Gastrocnemius medialis (tissue), 4 donors: ENCODE data around the gene ZNF716. TPM values are rescaled to one million over a fixed set of nuclear protein-coding genes. Genes with fewer than 3 reads are reported as not detected.

Experiments used
- ATAC-seq, 2 donors: fragments of 150-250 bp; one replicate each; pipeline ENCODE4 v1.9.1; 2016
- DNase-seq, 2 donors: peaks; one replicate each; pipeline ENCODE4 v3.0.0-alpha.2; 2019
- H3K27ac ChIP-seq, 4 donors: fragments of 200-600 bp; sonication (generic); 1 replicate in 1 of 4; 2 replicates in 3 of 4; pipeline ENCODE4 v1.5.1; 2016 to 2018; ENCODE audit warnings: mild to moderate bottlenecking in 2 of 4, moderate library complexity in 1 of 4
- H3K27me3 ChIP-seq, 3 donors: fragments of 200-600 bp; sonication (generic) in 2 of 3; 1 replicate in 1 of 3; 2 replicates in 2 of 3; pipeline versions ENCODE4 v1.5.1 to v1.6.0; 2016 to 2019; ENCODE audit warnings: mild to moderate bottlenecking in 1 of 3, moderate library complexity in 1 of 3
- H3K36me3 ChIP-seq, 2 donors: fragments of 200-600 bp; sonication (generic) in 1 of 2; one replicate each; pipeline ENCODE4 v1.5.1; 2017 to 2018
- H3K4me1 ChIP-seq, 2 donors: fragments of 200-600 bp; sonication (generic) in 1 of 2; one replicate each; pipeline ENCODE4 v1.5.1; 2016 to 2017; ENCODE audit warnings: mild to moderate bottlenecking in 2 of 2
- H3K4me3 ChIP-seq, 4 donors: fragments of 200-600 bp; sonication (generic) in 3 of 4; 1 replicate in 1 of 4; 2 replicates in 3 of 4; pipeline ENCODE4 v1.5.1; 2016 to 2019; ENCODE audit warnings: mild to moderate bottlenecking in 2 of 4
- H3K9me3 ChIP-seq, 3 donors: fragments of 200-600 bp; sonication (generic) in 2 of 3; 1 replicate in 1 of 3; 2 replicates in 2 of 3; pipeline ENCODE4 v1.5.1; 2016 to 2019
- CTCF ChIP-seq, 5 experiments: fragments of 450-650 bp in 3 of 5; fragments of 200-600 bp in 2 of 5; sonication (generic) in 2 of 5; IDR thresholded peaks in 4 of 5; conservative IDR thresholded peaks in 1 of 5; 1 replicate in 4 of 5; 2 replicates in 1 of 5; pipeline ENCODE4 v1.5.1; 2016 to 2019; ENCODE audit warnings: antibody characterized with exemption in 5 of 5, mild to moderate bottlenecking in 3 of 5, moderate library complexity in 3 of 5
- POLR2A ChIP-seq, 2 donors: fragments of 450-650 bp; IDR thresholded peaks; one replicate each; pipeline ENCODE4 v1.6.1; 2017; ENCODE audit warnings: antibody characterized with exemption in 2 of 2, mild to moderate bottlenecking in 2 of 2, moderate library complexity in 2 of 2
- in situ Hi-C, 4 donors: fragments of 200-750 bp; cut with MboI; loops; one replicate each; pipeline versions ENCODE4 v1.15.0 to v1.8.0; 2017; ENCODE audit warnings: low sequenced_read_pairs in 4 of 4
- intact Hi-C: fragments of 100-400 bp; cut with DNase I; formaldehyde crosslinking; loops from one replicate; pipeline ENCODE4 v1.15.1; 2023; ENCODE audit warnings: low total_unique reads
- total RNA-seq, 4 donors: library from RNA; depleted of rRNA; stranded (reverse); fragments of >200 nt; gene quantifications; one replicate each; pipeline versions ENCODE4 v1.1.0 to v1.2.3, GENCODE V29; 2016

The ZNF716 gene
- total RNA-seq, 4 donors from 2014 or later, result not detected

GRCh38 chr7:57427146-57427545 lies 22.8 kb upstream of the ZNF716 start:
- TF ChIP-seq CTCF (IDR thresholded peaks at IDR 0.05 in 4 of 5, conservative IDR thresholded peaks at IDR 0.05 in 1 of 5) (no peak), POLR2A (IDR thresholded peaks at IDR 0.05) (no peak)
- Histone ChIP-seq H3K36me3 (no peaks in the 10 kb centered on the region), H3K4me3 (no peak overlapping the region), H3K4me1 (no peaks in the 10 kb centered on the region), H3K27ac (no peak overlapping the region), H3K27me3 (no peaks in the 10 kb centered on the region), H3K9me3 (no peaks in the 10 kb centered on the region)
- in situ Hi-C loops (no loop called here), intact Hi-C loops (no loop called here)
- ATAC-seq (no peak), DNase-seq (no peak)

- no peak for TF ChIP-seq POLR2A (IDR thresholded peaks at IDR 0.05)
- TF ChIP-seq CTCF (IDR thresholded peaks at IDR 0.05 in 4 of 5, conservative IDR thresholded peaks at IDR 0.05 in 1 of 5), result no peak
- Histone ChIP-seq H3K4me1 (no peaks in the 10 kb centered on the region), H3K27ac (no peak overlapping the region), H3K27me3 (no peaks in the 10 kb centered on the region), H3K36me3 (no peaks in the 10 kb centered on the region), H3K9me3 (no peaks in the 10 kb centered on the region), H3K4me3 (no peak overlapping the region)
- in situ Hi-C loops (no loop called here), intact Hi-C loops (no loop called here)
- DNase-seq (no peak), ATAC-seq (no peak)
Observed at GRCh38 chr7:57427594-57427993, 22.4 kb upstream of the ZNF716 start.

GRCh38 chr7:57432583-57432982 lies 17.4 kb upstream of the ZNF716 start:
- no peak for ATAC-seq
- intact Hi-C loops, result no loop called here
- in situ Hi-C loops, result no loop called here
- no peaks in the 10 kb centered on the region for H3K27me3 ChIP-seq
- no peak overlapping the region for H3K27ac ChIP-seq
- H3K36me3 ChIP-seq, result no peaks in the 10 kb centered on the region
- no peak overlapping the region for H3K4me3 ChIP-seq
- no peak for TF ChIP-seq CTCF (IDR thresholded peaks at IDR 0.05 in 4 of 5, conservative IDR thresholded peaks at IDR 0.05 in 1 of 5)
- TF ChIP-seq POLR2A (IDR thresholded peaks at IDR 0.05), result no peak
- no peaks in the 10 kb centered on the region for H3K4me1 ChIP-seq
- no peak for DNase-seq
- H3K9me3 ChIP-seq, result no peaks in the 10 kb centered on the region

DNA sequence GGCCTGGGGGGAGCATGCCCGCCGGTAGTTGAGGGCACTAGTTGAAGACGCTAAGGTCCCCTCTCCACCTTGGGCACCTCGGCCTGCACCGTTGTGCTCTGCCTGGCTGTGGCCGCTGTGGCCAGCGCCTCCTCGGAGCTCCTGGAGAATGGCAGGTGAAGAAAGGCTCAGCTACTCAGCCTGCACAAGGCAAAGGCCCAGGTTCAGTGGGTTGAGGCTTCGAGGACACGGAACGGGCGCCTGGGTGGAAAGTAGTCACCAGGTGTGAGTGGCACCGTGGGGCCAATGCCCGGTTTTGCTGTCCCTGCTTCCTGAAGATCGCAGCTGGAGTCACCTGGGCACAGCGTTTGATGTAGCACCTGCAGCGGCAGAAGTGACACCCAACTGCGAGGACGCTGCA lies 12.4 kb upstream of the ZNF716 start:
- intact Hi-C loops, result no loop called here
- no peaks in the 10 kb centered on the region for H3K4me1 ChIP-seq
- H3K27me3 ChIP-seq, result no peaks in the 10 kb centered on the region
- no peak for ATAC-seq
- no peak overlapping the region for H3K4me3 ChIP-seq
- in situ Hi-C loops, result no loop called here
- H3K27ac ChIP-seq, result no peak overlapping the region
- no peak for DNase-seq
- H3K9me3 ChIP-seq, result no peaks in the 10 kb centered on the region
- no peaks in the 10 kb centered on the region for H3K36me3 ChIP-seq
- TF ChIP-seq CTCF (IDR thresholded peaks at IDR 0.05 in 4 of 5, conservative IDR thresholded peaks at IDR 0.05 in 1 of 5) (no peak), POLR2A (IDR thresholded peaks at IDR 0.05) (no peak)

DNA sequence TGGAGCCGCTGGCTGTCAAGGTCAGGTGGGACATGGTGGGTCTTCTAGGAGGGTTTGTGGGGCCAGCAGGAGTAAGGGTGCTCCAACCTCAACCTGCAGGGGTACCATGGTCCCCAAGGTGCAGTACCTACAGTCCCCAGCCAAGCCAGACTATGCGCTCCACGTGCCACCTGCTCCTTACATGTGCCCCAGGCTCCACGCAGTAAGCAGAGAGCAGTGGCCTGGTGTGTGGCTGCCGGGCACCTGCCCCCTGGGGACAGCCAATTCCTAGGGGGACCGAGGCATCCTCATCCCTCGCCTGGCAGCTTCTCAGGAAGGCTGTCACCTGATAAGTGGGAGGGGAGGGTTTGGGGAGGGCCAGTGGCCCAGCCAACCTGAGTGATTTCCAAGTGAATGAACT lies 11.7 kb upstream of the ZNF716 start:
- H3K36me3 ChIP-seq, result no peaks in the 10 kb centered on the region
- no peak overlapping the region for H3K4me3 ChIP-seq
- in situ Hi-C loops, result no loop called here
- TF ChIP-seq POLR2A (IDR thresholded peaks at IDR 0.05) (no peak), CTCF (IDR thresholded peaks at IDR 0.05 in 4 of 5, conservative IDR thresholded peaks at IDR 0.05 in 1 of 5) (no peak)
- DNase-seq, result no peak
- no peak for ATAC-seq
- H3K27ac ChIP-seq, result no peak overlapping the region
- H3K9me3 ChIP-seq, result no peaks in the 10 kb centered on the region
- no peaks in the 10 kb centered on the region for H3K4me1 ChIP-seq
- no peaks in the 10 kb centered on the region for H3K27me3 ChIP-seq
- intact Hi-C loops, result no loop called here
